ENCODE results near the gene MEGF6.

Gene MEGF6

GRCh38 chr1:3459051-3459908 is 152.0 kb downstream of the MEGF6 start:
- Histone ChIP-seq H3K4me1 (no peaks in the 10 kb centered on the region), H3K4me3 (ENCODE audit: low read depth, low read length) (no peak overlapping the region), H3K9me3 (no peaks in the 10 kb centered on the region), H3K27me3 (no peaks in the 10 kb centered on the region), H3K36me3 (no peaks in the 10 kb centered on the region)
- TF ChIP-seq CTCF (IDR thresholded peaks at IDR 0.05; ENCODE audit: low read depth, low read length): no peak
- DNase-seq: peak; percentile 2

- no peaks in the 10 kb centered on the region for H3K27me3 ChIP-seq
- H3K9me3 ChIP-seq: no peaks in the 10 kb centered on the region
- peak; percentile 7 for DNase-seq
- no peak overlapping the region for H3K4me3 ChIP-seq (ENCODE audit: low read depth, low read length)
- H3K4me1 ChIP-seq: no peaks in the 10 kb centered on the region
- TF ChIP-seq CTCF (IDR thresholded peaks at IDR 0.05; ENCODE audit: low read depth, low read length): no peak
- H3K36me3 ChIP-seq: no peaks in the 10 kb centered on the region
Measured at GRCh38 chr1:3457910-3458883, 153.1 kb downstream of the MEGF6 start.

DNA sequence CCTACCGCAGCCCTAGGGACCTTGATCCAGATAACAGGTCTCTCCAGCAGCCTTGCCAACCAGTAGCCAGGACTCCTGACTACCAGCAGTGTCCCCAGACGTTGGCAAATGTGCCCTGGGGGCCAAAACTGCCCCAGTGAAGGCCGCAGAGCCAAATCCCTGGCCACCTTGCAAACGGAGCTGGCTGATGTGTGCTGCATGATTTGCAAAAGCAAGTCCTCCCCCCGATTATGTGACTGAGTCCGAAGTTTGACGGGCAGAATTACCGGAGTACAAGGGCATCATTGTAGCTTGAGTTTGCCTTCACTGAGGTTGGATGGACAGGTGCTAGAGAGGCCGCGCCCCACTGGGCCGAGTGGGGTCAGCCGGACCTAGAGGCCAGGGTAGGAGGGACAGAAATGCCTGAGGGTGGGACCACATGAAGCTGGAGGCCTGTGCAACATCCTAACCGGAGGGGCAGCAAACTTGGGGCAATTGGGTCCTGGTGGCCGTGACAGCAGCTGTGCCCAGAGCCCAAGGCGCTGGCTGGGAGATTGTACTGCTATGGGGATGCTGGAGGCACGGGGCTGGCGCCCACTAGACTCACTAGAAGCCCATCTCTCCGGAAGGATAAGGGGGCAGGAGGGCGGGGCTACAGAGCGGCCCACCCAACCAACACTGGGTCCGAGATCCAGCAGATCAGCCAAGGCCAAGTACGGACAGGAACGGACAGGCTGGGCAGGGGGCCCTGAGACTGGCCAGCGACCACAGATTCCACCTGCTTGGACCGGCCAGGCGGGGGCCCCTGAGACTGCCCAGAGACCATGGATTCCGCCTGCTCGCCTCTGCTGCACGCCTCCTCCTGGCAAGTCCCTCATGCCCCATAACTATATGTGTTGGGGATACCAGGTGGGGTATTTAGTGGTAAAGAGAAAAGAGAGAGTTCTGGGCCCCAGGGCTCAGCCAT is 154.1 kb downstream of the MEGF6 start:
- Histone ChIP-seq H3K27me3 (no peaks in the 10 kb centered on the region), H3K9me3 (no peaks in the 10 kb centered on the region), H3K36me3 (no peaks in the 10 kb centered on the region), H3K4me1 (no peaks in the 10 kb centered on the region), H3K4me3 (ENCODE audit: low read depth, low read length) (no peak overlapping the region)
- DNase-seq: peak; percentile 5
- no peak for TF ChIP-seq CTCF (IDR thresholded peaks at IDR 0.05; ENCODE audit: low read depth, low read length)

DNA sequence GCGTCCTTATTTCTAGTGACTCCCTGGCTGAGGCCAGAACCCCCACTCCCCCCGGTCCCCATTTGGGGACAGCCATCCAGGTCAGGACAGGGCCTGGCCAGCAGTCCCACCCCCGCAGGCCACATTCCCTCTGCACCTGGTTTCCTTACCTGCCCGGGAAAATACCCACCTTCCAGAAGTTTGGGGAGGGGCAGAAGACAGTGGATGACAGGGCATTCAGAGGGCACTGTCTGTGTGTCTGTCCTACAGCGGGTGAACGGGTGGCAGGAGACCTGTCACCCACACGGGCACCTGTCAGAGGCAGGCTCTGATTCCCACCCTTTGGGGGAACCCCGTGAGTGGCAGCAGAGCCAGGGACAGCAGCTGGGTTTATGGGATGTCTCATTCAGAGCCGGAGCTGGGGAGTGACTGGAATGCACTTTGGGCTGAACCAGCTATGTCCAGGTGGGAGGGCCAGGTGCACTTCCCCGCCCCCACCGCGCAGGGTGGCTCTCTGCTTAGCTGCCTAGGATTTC is 154.8 kb downstream of the MEGF6 start:
- TF ChIP-seq CTCF (IDR thresholded peaks at IDR 0.05; ENCODE audit: low read depth, low read length): no peak
- no peaks in the 10 kb centered on the region for H3K36me3 ChIP-seq
- no peaks in the 10 kb centered on the region for H3K27me3 ChIP-seq
- no peak for DNase-seq
- no peaks in the 10 kb centered on the region for H3K4me1 ChIP-seq
- no peak overlapping the region for H3K4me3 ChIP-seq (ENCODE audit: low read depth, low read length)
- no peaks in the 10 kb centered on the region for H3K9me3 ChIP-seq

- TF ChIP-seq CTCF (IDR thresholded peaks at IDR 0.05; ENCODE audit: low read depth, low read length): no peak
- DNase-seq: peak; percentile 1
- no peaks in the 10 kb centered on the region for H3K9me3 ChIP-seq
- no peaks in the 10 kb centered on the region for H3K27me3 ChIP-seq
- H3K4me3 ChIP-seq (ENCODE audit: low read depth, low read length): no peak overlapping the region
- no peaks in the 10 kb centered on the region for H3K36me3 ChIP-seq
- no peaks in the 10 kb centered on the region for H3K4me1 ChIP-seq
Measured at GRCh38 chr1:3455670-3456448, 155.4 kb downstream of the MEGF6 start.

All from BE2C (cell line).